Natural killer cell (primary cell): Measurements from ENCODE around the gene PTPN6. TPM values are rescaled to one million over a fixed set of nuclear protein-coding genes. Genes with fewer than 3 reads are reported as not detected.

Experiments used
- ATAC-seq, 3 donors: fragments of 150-1000 bp in 2 of 3; fragments of 200-7000 bp in 1 of 3; cut with Tn5 transposase; 1 replicate in 1 of 3; 2 replicates in 2 of 3; pipeline ENCODE4 v1.10.0; 2021; ENCODE audit warnings: mild to moderate bottlenecking in 2 of 3, moderate library complexity in 2 of 3
- DNase-seq, 2 donors: peaks; one replicate each; pipeline versions ENCODE4 v3.0.0 to v3.0.0-alpha.2; 2013 to 2021; ENCODE audit warnings: mixed read lengths in 1 of 2
- H3K27ac ChIP-seq: one replicate; pipeline ENCODE4 v1.5.1; 2013; ENCODE audit warnings: mild to moderate bottlenecking, low read length
- H3K27me3 ChIP-seq: one replicate; pipeline ENCODE4 v1.6.1; 2013; ENCODE audit warnings: low read length; ENCODE audit not compliant: control insufficient read depth, insufficient read depth
- H3K36me3 ChIP-seq: one replicate; pipeline ENCODE4 v1.6.1; 2013; ENCODE audit warnings: low read length; ENCODE audit not compliant: control insufficient read depth, insufficient read depth
- H3K4me1 ChIP-seq: one replicate; pipeline ENCODE4 v1.6.1; 2013; ENCODE audit warnings: low read length; ENCODE audit not compliant: control insufficient read depth, insufficient read depth
- H3K4me3 ChIP-seq: one replicate; pipeline ENCODE4 v1.5.1; 2013; ENCODE audit warnings: low read length
- H3K9me3 ChIP-seq: one replicate; pipeline ENCODE4 v1.6.1; 2013; ENCODE audit warnings: low read length; ENCODE audit not compliant: control insufficient read depth, insufficient read depth
- H3K27ac Mint-ChIP-seq, 2 donors: one replicate each; pipeline ENCODE4 v1.8.0; 2022; ENCODE audit warnings: mild to moderate bottlenecking in 2 of 2, mixed read lengths in 2 of 2, moderate library complexity in 1 of 2
- H3K27me3 Mint-ChIP-seq, 2 donors: one replicate each; pipeline ENCODE4 v1.8.0; 2022; ENCODE audit warnings: low read depth in 2 of 2, mixed read lengths in 2 of 2
- H3K36me3 Mint-ChIP-seq: one replicate; pipeline ENCODE4 v1.8.0; 2022; ENCODE audit warnings: mixed read lengths
- H3K4me1 Mint-ChIP-seq, 2 donors: one replicate each; pipeline ENCODE4 v1.8.0; 2022; ENCODE audit warnings: mixed read lengths in 2 of 2
- H3K4me3 Mint-ChIP-seq: one replicate; pipeline ENCODE4 v1.8.0; 2022; ENCODE audit warnings: mild to moderate bottlenecking, moderate library complexity, mixed read lengths
- H3K9me3 Mint-ChIP-seq, 2 donors: one replicate each; pipeline ENCODE4 v1.8.0; 2022; ENCODE audit warnings: mixed read lengths in 2 of 2
- CTCF ChIP-seq: fragments of 200-600 bp; IDR thresholded peaks from one replicate; pipeline ENCODE4 v1.8.0; 2022; ENCODE audit warnings: antibody characterized with exemption
- WGBS: methylation state at CpG from one replicate; pipeline ENCODE4 v1.1.7; 2013; ENCODE audit warnings: missing lambda C conversion rate; ENCODE audit not compliant: insufficient coverage; 5-methylcytosine and 5-hydroxymethylcytosine counted together
- intact Hi-C: fragments of 100-400 bp; cut with micrococcal nuclease; formaldehyde crosslinking; loops from one replicate; pipeline ENCODE4 v1.14.2; 2022
- total RNA-seq, 4 donors: library from RNA; stranded (reverse); fragments of 120-200 nt in 1 of 4; gene quantifications; one replicate each; pipeline versions ENCODE4 v1.2.3 to v1.2.4, GENCODE V29; 2013 to 2022

PTPN6 gene
- total RNA-seq, 3 donors from 2014 or later (not counting 1 experiment from before 2014, with no cell fraction given), result 279 to 357 (median 312) TPM

DNA sequence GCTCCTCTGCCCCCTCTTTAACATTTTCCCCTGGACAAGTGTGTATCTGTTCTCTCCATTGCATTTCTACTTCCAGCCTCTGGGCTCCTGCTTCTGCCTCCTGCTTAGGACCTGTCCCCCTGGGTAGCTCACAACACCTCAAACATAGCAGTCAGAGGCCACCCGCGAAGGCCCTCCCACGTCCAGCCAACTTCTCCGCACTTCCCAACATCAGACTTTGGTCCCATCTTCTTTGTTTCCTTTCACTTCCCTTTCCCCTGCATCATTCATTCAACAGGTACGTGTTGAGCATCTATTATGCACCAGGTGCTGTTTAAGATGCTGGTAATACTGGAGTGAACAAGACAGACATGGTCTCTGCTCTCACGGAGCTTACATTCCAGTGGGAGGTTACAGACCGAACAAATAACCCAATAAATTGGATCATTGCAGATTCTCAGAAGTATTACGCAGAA lies 4.2 kb upstream of the PTPN6 start:
- Histone ChIP-seq H3K9me3 (no peaks in the 10 kb centered on the region), H3K36me3 (no peaks in the 10 kb centered on the region), H3K4me3 (peak overlapping the region; percentile 21), H3K27ac (peak overlapping the region; percentile 99), H3K4me1 (peaks cover 81% of the 10 kb centered on the region), H3K27me3 (no peaks in the 10 kb centered on the region)
- peak overlapping the region; percentile 63 for H3K4me3 Mint-ChIP-seq
- no peaks in the 10 kb centered on the region for H3K27me3 Mint-ChIP-seq
- DNase-seq (no peak), ATAC-seq (no peak)
- peaks cover 77 to 86% of the 10 kb centered on the region in 2 donors for H3K4me1 Mint-ChIP-seq
- no peaks in the 10 kb centered on the region for H3K36me3 Mint-ChIP-seq
- intact Hi-C loops, result no loop called here
- WGBS, result 65% methylated on average over 8 of the region's 8 CpGs
- H3K9me3 Mint-ChIP-seq, result no peaks in the 10 kb centered on the region
- no peak for TF ChIP-seq CTCF
- H3K27ac Mint-ChIP-seq, result peak overlapping the region; percentile 98 to 99

DNA sequence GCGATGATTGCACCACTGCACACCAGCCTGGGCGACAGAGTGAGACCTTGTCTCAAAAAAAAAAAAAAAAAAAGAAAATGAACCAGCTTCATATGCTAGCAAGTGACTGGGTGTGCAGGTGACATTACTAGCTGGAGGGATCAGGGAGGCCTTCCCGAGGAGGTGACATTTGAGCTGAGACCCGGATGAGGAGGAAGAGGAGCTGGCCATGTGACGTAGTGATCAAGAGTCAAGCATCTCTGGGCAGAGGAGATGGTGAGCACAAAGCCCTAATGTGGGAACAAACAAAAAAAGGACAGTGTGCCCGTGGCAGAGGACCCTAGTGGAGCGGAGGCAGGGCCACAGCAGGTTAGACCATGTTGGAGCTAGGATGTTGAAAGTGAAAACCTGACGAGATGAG lies 3.5 kb upstream of the PTPN6 start:
- peaks cover 3% of the 10 kb centered on the region for H3K36me3 ChIP-seq
- Mint-ChIP-seq H3K27ac (peak overlapping the region; percentile 98 to 99), H3K4me1 (peaks cover 84 to 92% of the 10 kb centered on the region in 2 donors), H3K9me3 (no peaks in the 10 kb centered on the region), H3K4me3 (peak overlapping the region; percentile 32), H3K36me3 (no peaks in the 10 kb centered on the region), H3K27me3 (no peaks in the 10 kb centered on the region)
- DNase-seq, result no peak
- H3K9me3 ChIP-seq, result no peaks in the 10 kb centered on the region
- intact Hi-C loops, result no loop called here
- TF ChIP-seq CTCF, result no peak
- H3K4me1 ChIP-seq, result peaks cover 87% of the 10 kb centered on the region
- H3K27ac ChIP-seq, result peak overlapping the region; percentile 8
- no peak for ATAC-seq
- H3K4me3 ChIP-seq, result no peak overlapping the region
- H3K27me3 ChIP-seq, result no peaks in the 10 kb centered on the region
- 89% methylated on average over 8 of the region's 8 CpGs for WGBS

DNA sequence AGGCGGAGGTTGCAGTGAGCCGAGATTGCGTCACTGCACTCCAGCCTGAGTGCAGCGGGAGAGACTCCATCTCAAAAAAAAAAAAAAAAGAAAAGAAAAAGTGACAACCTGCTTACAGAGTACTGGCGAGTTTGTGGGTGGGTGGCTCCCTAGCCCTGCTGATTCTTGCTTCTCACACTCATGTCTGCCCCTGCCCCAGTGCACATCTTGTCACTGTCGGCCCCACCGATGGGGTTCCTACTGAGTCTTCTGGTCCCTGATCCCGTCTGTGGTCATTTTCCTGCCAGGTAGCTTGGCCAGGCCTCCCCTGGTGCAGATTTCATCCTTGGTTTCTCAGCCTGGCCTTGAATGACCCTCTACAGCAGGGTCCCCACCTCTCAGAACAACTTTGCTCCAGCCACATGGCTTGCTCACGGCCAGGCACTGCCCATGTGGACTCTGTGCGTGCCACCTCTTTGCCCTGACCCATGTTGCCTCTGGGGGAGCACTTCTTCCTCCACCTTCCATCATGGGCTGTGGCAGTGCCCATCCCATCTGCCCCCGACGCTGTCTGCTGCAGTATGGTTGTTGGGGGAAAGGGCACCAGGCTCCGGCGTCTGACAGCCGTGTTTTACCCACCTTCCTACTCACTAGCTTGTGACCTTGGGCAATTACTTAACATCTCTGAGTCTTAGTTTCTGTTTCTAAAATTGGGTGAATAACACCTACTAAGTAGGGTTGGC lies 2.1 kb upstream of the PTPN6 start:
- TF ChIP-seq CTCF, result no peak
- WGBS, result 70% methylated on average over 10 of the region's 15 CpGs
- peak in 1 of 2 donors; percentile 71 for DNase-seq
- peaks cover 89% of the 10 kb centered on the region for H3K4me1 ChIP-seq
- Mint-ChIP-seq H3K4me3 (peak overlapping the region; percentile 80), H3K27me3 (no peaks in the 10 kb centered on the region), H3K36me3 (no peaks in the 10 kb centered on the region), H3K27ac (peak overlapping the region; percentile 98 to 99), H3K4me1 (peaks cover 82 to 97% of the 10 kb centered on the region in 2 donors), H3K9me3 (no peaks in the 10 kb centered on the region)
- H3K9me3 ChIP-seq, result no peaks in the 10 kb centered on the region
- H3K36me3 ChIP-seq, result peaks cover 9% of the 10 kb centered on the region
- intact Hi-C loops, result loop anchor here (1.0 kb wide), 1 partner anchor 10 kb away; no protein-coding TSS in a partner anchor
- peak; percentile 32 to 47 (median 38) for ATAC-seq
- H3K27ac ChIP-seq, result peak overlapping the region; percentile 88
- no peak overlapping the region for H3K4me3 ChIP-seq
- H3K27me3 ChIP-seq, result no peaks in the 10 kb centered on the region
